Gastrocnemius medialis (tissue), 4 donors: ENCODE measurements around the gene ZNF280D. TPM values are rescaled to one million over a fixed set of nuclear protein-coding genes. Genes with fewer than 3 reads are reported as not detected.

ENCODE experiments used
- ATAC-seq, 2 donors: fragments of 150-250 bp; one replicate each; pipeline ENCODE4 v1.9.1; 2016
- DNase-seq, 2 donors: peaks; one replicate each; pipeline ENCODE4 v3.0.0-alpha.2; 2019
- H3K27ac ChIP-seq, 4 donors: fragments of 200-600 bp; sonication (generic); 1 replicate in 1 of 4; 2 replicates in 3 of 4; pipeline ENCODE4 v1.5.1; 2016 to 2018; ENCODE audit warnings: mild to moderate bottlenecking in 2 of 4, moderate library complexity in 1 of 4
- H3K27me3 ChIP-seq, 3 donors: fragments of 200-600 bp; sonication (generic) in 2 of 3; 1 replicate in 1 of 3; 2 replicates in 2 of 3; pipeline versions ENCODE4 v1.5.1 to v1.6.0; 2016 to 2019; ENCODE audit warnings: mild to moderate bottlenecking in 1 of 3, moderate library complexity in 1 of 3
- H3K36me3 ChIP-seq, 2 donors: fragments of 200-600 bp; sonication (generic) in 1 of 2; one replicate each; pipeline ENCODE4 v1.5.1; 2017 to 2018
- H3K4me1 ChIP-seq, 2 donors: fragments of 200-600 bp; sonication (generic) in 1 of 2; one replicate each; pipeline ENCODE4 v1.5.1; 2016 to 2017; ENCODE audit warnings: mild to moderate bottlenecking in 2 of 2
- H3K4me3 ChIP-seq, 4 donors: fragments of 200-600 bp; sonication (generic) in 3 of 4; 1 replicate in 1 of 4; 2 replicates in 3 of 4; pipeline ENCODE4 v1.5.1; 2016 to 2019; ENCODE audit warnings: mild to moderate bottlenecking in 2 of 4
- H3K9me3 ChIP-seq, 3 donors: fragments of 200-600 bp; sonication (generic) in 2 of 3; 1 replicate in 1 of 3; 2 replicates in 2 of 3; pipeline ENCODE4 v1.5.1; 2016 to 2019
- POLR2A ChIP-seq, 2 donors: fragments of 450-650 bp; IDR thresholded peaks; one replicate each; pipeline ENCODE4 v1.6.1; 2017; ENCODE audit warnings: antibody characterized with exemption in 2 of 2, mild to moderate bottlenecking in 2 of 2, moderate library complexity in 2 of 2
- in situ Hi-C, 4 donors: fragments of 200-750 bp; cut with MboI; loops; one replicate each; pipeline versions ENCODE4 v1.15.0 to v1.8.0; 2017; ENCODE audit warnings: low sequenced_read_pairs in 4 of 4
- intact Hi-C: fragments of 100-400 bp; cut with DNase I; formaldehyde crosslinking; loops from one replicate; pipeline ENCODE4 v1.15.1; 2023; ENCODE audit warnings: low total_unique reads
- total RNA-seq, 4 donors: library from RNA; depleted of rRNA; stranded (reverse); fragments of >200 nt; gene quantifications; one replicate each; pipeline versions ENCODE4 v1.1.0 to v1.2.3, GENCODE V29; 2016
- TF ChIP-seq, protein P1 (sequence below), 5 experiments: fragments of 450-650 bp in 3 of 5; fragments of 200-600 bp in 2 of 5; sonication (generic) in 2 of 5; IDR thresholded peaks in 4 of 5; conservative IDR thresholded peaks in 1 of 5; 1 replicate in 4 of 5; 2 replicates in 1 of 5; pipeline ENCODE4 v1.5.1; 2016 to 2019; ENCODE audit warnings: antibody characterized with exemption in 5 of 5, mild to moderate bottlenecking in 3 of 5, moderate library complexity in 3 of 5

Gene ZNF280D
- total RNA-seq, 4 donors from 2014 or later = 19.9 to 45.5 (median 23.4) TPM

DNA sequence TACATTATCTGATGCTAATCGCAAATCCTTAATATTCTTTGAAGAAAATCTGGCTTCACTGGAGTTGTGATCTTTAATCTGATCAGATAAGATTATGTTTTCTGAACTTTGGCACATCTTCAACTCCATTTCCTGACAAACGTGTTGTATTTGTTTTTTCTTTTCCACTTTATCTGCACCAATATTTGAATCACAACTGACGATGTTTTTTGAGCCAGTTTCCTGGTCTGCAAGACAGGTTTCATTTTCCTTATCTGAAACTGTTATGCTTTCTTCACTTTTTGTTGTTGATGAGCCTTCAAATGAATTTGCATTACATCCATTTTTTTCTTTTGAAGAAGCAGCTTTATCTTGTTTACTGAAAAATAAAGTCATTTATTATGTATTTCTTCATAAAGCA lies 101.5 kb downstream of the ZNF280D start:
- in situ Hi-C loops (no loop called here), intact Hi-C loops (no loop called here)
- Histone ChIP-seq H3K36me3 (peaks cover 0 to 21% of the 10 kb centered on the region in 2 donors), H3K4me1 (no peaks in the 10 kb centered on the region), H3K4me3 (no peak overlapping the region), H3K27me3 (no peaks in the 10 kb centered on the region), H3K27ac (no peak overlapping the region), H3K9me3 (no peaks in the 10 kb centered on the region)
- TF ChIP-seq, protein P1, sequence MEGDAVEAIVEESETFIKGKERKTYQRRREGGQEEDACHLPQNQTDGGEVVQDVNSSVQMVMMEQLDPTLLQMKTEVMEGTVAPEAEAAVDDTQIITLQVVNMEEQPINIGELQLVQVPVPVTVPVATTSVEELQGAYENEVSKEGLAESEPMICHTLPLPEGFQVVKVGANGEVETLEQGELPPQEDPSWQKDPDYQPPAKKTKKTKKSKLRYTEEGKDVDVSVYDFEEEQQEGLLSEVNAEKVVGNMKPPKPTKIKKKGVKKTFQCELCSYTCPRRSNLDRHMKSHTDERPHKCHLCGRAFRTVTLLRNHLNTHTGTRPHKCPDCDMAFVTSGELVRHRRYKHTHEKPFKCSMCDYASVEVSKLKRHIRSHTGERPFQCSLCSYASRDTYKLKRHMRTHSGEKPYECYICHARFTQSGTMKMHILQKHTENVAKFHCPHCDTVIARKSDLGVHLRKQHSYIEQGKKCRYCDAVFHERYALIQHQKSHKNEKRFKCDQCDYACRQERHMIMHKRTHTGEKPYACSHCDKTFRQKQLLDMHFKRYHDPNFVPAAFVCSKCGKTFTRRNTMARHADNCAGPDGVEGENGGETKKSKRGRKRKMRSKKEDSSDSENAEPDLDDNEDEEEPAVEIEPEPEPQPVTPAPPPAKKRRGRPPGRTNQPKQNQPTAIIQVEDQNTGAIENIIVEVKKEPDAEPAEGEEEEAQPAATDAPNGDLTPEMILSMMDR (IDR thresholded peaks at IDR 0.05 in 4 of 5, conservative IDR thresholded peaks at IDR 0.05 in 1 of 5) = no peak
- no peak for TF ChIP-seq POLR2A (IDR thresholded peaks at IDR 0.05)
- DNase-seq (no peak), ATAC-seq (no peak)

DNA sequence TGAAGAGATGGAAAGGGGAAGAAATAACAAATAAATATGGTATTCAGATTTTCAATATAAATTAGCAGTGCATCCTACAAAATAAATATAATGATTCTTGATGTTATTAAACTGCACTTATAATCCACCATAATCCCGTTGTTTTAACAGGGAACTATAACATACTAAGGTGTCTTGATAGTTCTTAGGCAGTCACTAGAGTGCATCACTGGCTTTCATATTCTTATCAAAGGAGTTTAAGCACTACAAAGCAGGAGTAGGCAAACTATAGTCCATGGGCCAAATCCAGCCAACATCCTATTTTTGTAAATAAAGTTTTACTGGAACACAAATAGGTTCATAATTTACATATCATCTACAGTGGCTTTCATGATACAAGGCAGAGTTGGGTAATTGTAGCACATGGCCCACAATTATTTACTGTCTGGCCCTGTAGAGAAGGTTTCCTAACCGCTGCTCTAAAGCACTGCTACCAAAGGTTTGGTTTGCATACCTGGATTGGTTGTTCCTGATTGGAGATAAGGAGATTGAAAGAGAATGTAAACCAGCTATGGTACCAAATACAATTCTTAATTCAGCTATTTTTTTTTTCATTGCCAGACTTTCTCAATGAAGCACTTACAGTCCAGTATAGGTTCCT lies 104.3 kb downstream of the ZNF280D start:
- H3K27me3 ChIP-seq = no peaks in the 10 kb centered on the region
- peaks cover 0 to 21% of the 10 kb centered on the region in 2 donors for H3K36me3 ChIP-seq
- H3K9me3 ChIP-seq = no peaks in the 10 kb centered on the region
- no peak overlapping the region for H3K4me3 ChIP-seq
- TF ChIP-seq, protein P1 (IDR thresholded peaks at IDR 0.05 in 4 of 5, conservative IDR thresholded peaks at IDR 0.05 in 1 of 5) = no peak
- TF ChIP-seq POLR2A (IDR thresholded peaks at IDR 0.05) = no peak
- ATAC-seq (no peak), DNase-seq (no peak)
- in situ Hi-C loops = no loop called here
- intact Hi-C loops = no loop called here
- H3K4me1 ChIP-seq = no peaks in the 10 kb centered on the region
- no peak overlapping the region for H3K27ac ChIP-seq

DNA sequence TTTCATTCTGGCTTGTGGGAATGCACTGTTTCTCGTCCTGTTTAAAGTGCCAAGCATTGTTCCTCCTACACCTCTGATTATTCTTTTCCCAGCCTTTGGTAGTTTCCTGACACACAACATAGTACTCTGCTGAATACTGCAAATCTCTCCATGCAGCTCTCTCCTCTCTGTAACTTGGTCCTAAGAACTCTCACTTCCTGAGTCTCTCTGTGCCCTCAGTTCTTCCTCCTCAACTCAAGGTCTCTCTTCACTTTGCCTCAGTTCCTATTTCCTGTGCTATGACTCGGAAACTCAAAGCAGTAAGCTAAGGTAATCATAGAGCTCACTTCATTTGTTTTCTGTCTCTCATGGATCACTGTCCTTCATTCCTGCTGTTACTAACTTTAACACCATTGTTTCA lies 113.4 kb downstream of the ZNF280D start:
- no peak for TF ChIP-seq POLR2A (IDR thresholded peaks at IDR 0.05)
- TF ChIP-seq, protein P1 (IDR thresholded peaks at IDR 0.05 in 4 of 5, conservative IDR thresholded peaks at IDR 0.05 in 1 of 5) = no peak
- Histone ChIP-seq H3K4me1 (no peaks in the 10 kb centered on the region), H3K36me3 (no peaks in the 10 kb centered on the region), H3K27me3 (no peaks in the 10 kb centered on the region), H3K4me3 (no peak overlapping the region), H3K27ac (no peak overlapping the region), H3K9me3 (no peaks in the 10 kb centered on the region)
- DNase-seq = no peak
- no peak for ATAC-seq
- intact Hi-C loops (no loop called here), in situ Hi-C loops (no loop called here)

DNA sequence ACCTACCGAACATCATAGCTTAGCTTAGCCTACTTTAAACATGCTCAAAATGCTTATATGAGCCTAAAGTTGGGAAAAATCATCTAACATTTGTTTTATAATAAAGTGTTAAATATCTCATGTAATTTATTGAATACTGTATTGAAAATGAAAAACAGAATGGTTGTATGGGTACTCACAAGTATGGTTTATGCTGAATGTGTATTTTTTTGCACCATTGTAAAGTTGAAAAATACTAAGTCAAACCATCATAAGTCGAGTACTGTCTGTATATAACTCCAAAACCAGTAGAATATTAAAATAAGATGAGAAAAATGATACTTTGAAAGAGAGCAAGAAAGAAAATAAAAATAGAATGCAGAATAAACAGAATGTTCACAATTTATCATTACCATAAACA lies 115.7 kb downstream of the ZNF280D start:
- DNase-seq (no peak), ATAC-seq (no peak)
- in situ Hi-C loops = no loop called here
- Histone ChIP-seq H3K4me3 (no peak overlapping the region), H3K27ac (no peak overlapping the region), H3K9me3 (no peaks in the 10 kb centered on the region), H3K36me3 (no peaks in the 10 kb centered on the region), H3K27me3 (no peaks in the 10 kb centered on the region), H3K4me1 (no peaks in the 10 kb centered on the region)
- no peak for TF ChIP-seq POLR2A (IDR thresholded peaks at IDR 0.05)
- TF ChIP-seq, protein P1 (IDR thresholded peaks at IDR 0.05 in 4 of 5, conservative IDR thresholded peaks at IDR 0.05 in 1 of 5) = no peak
- intact Hi-C loops = no loop called here

DNA sequence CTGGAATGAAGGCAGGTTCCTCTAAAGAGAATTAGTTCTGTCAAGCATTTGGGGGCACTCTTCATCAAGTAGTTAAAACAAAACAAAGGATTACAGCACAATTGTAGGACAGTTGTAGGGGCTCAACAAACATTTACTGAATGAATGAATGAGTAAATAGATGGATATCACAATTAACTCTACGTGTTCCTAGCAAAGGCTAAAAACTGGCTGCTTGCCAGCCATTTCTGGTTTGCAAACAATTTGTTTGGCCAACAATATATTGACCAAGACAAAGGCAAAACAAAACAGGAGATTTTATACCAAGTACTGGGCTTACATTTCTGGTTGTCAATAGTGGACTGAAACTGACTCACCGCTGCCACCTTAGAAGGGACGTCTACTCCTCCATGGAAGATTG lies 116.8 kb downstream of the ZNF280D start:
- H3K9me3 ChIP-seq = no peaks in the 10 kb centered on the region
- H3K4me3 ChIP-seq = no peak overlapping the region
- no peaks in the 10 kb centered on the region for H3K4me1 ChIP-seq
- intact Hi-C loops (no loop called here), in situ Hi-C loops (no loop called here)
- H3K27me3 ChIP-seq = no peaks in the 10 kb centered on the region
- no peaks in the 10 kb centered on the region for H3K36me3 ChIP-seq
- TF ChIP-seq, protein P1 (IDR thresholded peaks at IDR 0.05 in 4 of 5, conservative IDR thresholded peaks at IDR 0.05 in 1 of 5) = no peak
- no peak for TF ChIP-seq POLR2A (IDR thresholded peaks at IDR 0.05)
- DNase-seq = no peak
- H3K27ac ChIP-seq = no peak overlapping the region
- ATAC-seq = no peak
